ENCODE measurements around the gene CEACAM4.

- TF ChIP-seq POLR2A (IDR thresholded peaks at IDR 0.05) (no peak), EP300 (IDR thresholded peaks at IDR 0.05) (no peak)
These were observed 27.5 kb downstream of the CEACAM4 start for GRCh38 chr19:41599175-41599966.
